Activated T-helper 1 cell treated with anti-CD3 and anti-CD28 coated beads, Interleukin-2, amount 50 U/mL, for 16 hours (primary cell): ENCODE measurements around the gene RTL3.
"Not testable (repeated sequence)": the region's sequence is repeated elsewhere in the genome, so short reads cannot be mapped to it uniquely, and the experiment has no call there.

Experiments
- DNase-seq, 2 donors: peaks; one replicate each; pipeline ENCODE4 v3.0.0-alpha.2; 2020; ENCODE audit warnings: low read depth in 1 of 2, low spot score in 1 of 2

RTL3 gene, protein sequence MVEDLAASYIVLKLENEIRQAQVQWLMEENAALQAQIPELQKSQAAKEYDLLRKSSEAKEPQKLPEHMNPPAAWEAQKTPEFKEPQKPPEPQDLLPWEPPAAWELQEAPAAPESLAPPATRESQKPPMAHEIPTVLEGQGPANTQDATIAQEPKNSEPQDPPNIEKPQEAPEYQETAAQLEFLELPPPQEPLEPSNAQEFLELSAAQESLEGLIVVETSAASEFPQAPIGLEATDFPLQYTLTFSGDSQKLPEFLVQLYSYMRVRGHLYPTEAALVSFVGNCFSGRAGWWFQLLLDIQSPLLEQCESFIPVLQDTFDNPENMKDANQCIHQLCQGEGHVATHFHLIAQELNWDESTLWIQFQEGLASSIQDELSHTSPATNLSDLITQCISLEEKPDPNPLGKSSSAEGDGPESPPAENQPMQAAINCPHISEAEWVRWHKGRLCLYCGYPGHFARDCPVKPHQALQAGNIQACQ

DNA sequence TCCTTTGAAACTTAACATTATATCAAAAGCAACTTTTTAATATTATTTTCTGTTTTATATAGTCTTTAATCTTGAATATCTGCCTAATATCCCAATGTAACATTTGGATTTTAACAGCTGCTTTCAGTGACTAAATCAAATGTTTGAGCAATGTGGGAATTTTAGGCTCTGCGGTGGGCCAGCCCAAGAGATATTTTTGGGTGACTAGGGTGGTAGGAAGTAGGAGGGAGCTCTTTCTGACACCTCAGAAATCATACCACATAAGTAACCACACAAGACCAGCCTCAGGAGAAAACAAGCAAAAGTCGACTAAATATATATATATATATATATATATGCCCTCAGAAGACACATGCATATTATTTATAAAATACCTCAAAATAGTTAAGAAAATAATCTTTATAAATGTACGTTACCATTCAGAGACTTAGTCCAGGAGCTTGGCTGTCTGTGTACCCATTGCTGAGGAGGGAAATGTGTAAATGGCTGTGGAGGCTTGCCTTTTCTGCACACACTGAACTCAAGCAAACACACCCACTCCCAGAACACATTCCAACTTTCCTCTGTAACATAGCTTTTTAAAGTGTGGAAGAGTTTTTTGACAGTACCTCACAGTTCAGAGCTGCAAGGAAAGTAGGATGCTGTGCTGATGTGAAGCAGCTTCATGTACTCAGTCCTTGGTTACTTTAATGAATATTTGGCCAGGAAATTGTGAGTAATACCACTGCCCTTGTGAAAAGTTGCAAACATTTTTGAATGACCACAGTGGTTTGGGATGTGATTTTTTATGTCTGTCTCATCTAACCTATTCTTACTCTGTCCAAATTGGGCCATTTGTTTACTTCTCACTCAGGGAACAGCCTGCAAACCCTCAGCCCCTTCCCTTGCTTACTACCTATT is at the start of gene RTL3:
Gene RTL3 (minus strand): TSS at position 484 of the 900 bp plus-strand sequence. CDS start 908 bp downstream, outside the sequence.
- no peak for DNase-seq

DNA sequence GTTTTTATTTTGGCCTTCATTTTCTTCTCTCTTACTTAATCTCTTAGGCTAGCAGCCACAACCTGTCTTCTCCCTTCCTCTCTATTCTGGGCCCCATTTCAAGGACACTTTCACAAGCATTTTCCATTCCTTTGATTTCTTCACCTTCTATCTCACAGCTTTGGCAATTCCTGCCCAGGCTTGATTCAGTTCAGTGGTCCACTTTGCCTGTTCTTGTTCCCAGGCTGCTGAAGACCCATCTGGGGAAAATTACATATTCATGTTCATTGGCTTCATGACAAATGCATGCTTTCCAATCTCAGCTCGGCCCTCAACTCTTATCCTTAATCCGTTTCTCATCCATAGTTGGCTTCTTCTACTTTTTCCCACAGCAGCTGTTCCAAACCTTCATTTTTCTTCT is 49.7 kb upstream of the RTL3 start:
- DNase-seq = no peak

DNA sequence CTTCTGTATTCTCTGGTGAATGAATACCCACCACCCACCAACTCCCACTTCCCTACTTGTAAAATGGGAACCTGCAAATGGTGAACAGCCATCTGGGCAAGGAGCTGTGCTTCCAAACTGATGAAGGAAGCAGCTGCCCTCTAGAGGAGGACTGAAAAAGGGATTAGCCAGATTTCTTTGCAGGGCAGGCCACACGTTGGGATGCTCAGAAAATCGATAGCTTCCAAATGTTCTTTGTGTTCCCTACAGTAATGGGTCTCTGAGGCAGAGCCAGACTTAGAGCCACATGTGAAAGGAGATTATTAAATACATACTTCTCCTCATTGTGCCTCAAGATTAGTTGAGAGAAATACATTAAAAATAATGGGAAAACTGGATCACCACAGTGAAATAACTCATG is 49.1 kb upstream of the RTL3 start:
- DNase-seq = no peak

DNA sequence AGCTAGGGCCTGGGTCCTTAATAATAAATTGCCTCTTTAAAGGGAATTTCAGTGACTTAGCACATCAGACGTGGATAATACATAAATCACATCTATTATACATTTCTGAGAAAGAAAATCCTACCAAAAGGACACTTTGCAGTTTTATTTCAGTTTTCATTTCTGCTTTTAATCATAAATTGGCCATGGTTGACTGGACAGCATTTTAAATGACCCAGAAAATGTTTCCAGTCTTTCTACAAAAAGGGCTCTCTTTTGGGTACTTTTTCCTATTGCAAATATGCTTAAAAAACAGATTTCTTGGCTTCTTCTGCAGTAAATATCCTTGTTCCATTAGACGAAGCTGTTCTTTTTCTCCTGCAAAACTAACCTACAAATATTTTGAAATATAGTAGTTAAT is 46.9 kb upstream of the RTL3 start:
- DNase-seq = no peak

DNA sequence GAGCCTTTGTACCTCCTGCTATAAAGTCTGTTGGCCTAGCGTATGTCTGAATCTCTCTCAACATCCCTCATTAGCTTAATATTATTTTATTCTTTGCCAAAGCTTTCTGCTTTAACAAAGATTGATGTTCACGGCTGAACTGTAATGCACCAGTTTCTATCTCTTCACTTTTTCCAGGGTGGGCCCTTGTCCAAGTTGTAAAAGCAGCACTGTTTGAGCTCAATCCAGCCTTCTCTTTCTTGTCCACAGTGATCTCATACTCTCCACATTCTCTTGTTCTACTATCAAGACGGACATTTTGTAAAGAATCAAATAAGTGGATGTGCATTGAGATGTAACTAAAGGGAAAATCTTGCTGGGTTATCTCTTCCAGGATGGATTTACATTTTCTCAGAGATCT is 34.4 kb upstream of the RTL3 start:
- no peak for DNase-seq

DNA sequence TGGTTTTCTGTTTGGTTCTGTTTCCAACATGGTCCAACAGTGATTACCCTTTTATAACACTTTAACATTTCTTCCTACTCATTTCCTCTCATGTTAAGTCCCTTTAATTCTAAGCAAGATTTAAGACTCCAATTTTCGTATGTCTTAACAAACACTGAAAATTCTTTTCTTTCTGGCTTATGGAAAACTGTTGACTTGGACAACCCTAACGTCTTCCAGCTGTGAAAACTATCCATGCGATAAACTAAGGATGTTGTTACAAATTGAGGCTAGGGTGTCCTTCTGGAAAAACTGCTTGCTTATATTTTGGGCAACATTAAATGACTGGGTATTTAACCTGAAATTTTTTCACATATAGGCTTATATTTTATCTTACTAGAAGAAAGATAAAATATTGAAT is 33.9 kb upstream of the RTL3 start:
- no peak for DNase-seq

DNA sequence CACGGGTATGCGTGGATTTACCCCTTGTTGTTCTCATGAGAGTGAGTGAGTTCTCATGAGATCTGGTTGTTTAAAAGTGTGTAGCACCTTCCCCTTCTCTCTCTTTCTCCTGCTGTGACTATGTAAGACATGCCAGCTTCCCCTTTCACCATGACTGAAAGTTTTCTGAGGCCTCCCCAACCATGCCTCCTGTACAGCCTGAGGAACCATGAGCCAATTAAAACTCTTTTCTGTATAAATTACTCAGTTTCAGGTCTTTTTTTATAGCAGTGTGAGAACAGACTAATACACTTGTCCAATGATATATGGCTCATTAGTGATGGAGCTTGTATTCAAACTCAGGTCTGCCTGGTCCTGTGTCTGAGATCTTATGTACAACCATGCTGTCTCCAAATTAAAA is 28.5 kb upstream of the RTL3 start:
- DNase-seq = no peak

DNA sequence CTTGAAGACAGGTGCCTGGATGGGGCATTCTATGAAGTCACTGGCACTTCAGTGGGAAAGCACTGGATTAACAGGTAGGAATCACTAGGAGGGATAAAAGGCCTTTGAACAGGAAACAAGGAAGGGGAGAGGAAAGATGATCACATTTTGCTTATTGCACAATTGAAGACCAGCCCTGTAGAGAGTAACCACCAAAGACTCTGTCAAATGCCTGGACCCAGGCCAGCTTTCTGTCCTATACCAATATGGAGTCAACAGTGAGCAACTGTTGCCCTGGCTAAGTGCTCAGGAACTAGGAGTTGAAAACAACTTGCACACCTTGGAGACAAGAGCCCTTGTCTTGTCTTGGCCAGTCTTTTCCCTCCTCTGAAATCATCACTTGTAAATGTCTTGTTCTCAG is 14.1 kb upstream of the RTL3 start:
- DNase-seq = no peak

DNA sequence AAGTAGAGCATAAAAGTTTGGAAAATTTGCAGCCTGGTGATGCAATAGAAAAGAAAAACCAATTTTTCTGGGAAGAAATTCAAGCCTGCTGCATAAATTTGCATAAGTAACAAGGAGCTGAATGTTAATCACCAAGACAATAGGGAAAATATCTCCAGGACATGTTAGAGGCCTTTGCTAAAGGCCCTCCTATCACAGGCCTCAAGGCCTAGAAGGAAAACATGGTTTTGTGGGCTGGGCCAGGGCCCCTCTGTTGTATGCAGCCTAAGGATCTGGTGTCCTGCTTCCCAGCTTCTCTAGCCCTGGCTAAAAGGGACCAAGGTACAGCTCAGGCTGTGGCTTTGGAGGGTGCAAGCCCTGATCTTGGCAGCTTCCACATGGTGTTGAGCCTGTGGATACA is 6.2 kb upstream of the RTL3 start:
- no peak for DNase-seq

DNA sequence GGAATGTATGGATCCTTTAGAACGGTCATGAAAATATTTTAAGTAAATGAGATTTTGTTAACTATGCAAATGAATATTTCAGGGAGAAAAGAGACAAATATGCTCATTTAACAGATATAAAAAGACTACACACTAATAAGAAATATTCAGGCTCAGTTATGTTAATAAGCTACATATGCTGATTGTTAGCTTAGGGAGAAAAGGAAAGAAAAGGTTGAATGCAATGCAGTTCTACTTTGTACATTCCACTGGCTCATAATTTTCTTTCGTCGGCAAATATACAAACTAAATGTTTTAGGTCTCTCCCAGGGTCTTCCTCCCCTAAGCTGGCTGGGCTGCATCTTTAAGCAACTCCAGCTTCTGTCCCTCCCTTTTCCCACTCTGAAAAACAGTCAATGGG is 2.7 kb upstream of the RTL3 start:
- DNase-seq = no peak

DNA sequence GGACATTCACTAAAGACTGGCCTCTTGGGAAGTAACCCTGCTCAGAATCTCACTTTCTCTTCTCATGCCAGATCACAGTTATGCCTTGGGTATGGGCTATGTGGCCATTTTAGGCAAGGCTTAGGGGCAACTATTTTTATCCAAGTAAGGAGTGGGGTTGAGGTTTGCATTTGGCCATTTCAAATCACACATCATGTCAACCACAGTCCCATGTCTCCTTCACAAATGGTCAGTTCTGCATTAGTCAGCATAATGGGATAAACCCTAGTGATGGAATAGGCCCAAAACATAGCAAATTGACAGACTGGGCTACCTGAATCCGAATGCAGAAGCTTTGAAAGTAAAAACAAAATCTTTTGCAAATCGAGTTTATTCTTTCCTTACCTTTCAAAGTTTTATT is 827 bp upstream of the RTL3 start:
- no peak for DNase-seq

DNA sequence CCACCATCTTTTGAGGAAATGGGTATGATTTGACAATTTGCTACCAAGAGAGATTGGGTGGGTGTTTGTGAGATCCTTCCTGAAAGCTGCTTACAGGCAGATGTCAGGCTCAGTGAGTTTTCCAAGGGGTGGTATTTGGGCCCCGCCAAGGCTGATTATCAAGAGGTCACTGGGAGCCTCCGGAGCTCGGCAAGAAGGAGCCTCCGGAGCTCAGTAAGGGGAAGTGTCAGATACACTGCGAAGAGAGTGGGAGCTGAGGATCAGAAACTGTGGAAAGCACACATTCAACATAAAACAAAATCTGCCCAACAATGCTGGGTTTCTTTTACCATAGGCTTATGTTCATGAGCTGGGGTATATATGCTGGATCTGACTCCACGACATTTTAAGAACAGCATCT is 714 bp downstream of the RTL3 start:
- DNase-seq = no peak

DNA sequence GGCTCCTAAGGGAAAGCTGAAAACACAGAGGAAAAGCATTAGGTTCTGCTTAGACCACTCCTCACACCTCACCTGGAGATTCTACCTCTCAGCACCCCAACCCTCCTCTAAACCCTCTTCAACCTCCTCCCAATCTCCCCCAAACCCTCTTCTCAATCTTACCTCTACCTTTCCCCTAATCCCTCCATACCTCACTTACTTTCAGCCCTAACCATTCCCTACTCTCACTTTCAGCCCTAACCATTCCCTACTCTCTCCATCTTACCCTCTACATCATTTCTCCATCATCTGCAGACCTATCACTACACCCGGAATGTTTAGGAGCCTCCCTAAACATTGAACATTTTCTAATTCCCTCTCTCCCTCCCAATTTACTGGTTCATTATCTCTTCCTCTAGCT is 3.5 kb downstream of the RTL3 start:
- DNase-seq = no peak

DNA sequence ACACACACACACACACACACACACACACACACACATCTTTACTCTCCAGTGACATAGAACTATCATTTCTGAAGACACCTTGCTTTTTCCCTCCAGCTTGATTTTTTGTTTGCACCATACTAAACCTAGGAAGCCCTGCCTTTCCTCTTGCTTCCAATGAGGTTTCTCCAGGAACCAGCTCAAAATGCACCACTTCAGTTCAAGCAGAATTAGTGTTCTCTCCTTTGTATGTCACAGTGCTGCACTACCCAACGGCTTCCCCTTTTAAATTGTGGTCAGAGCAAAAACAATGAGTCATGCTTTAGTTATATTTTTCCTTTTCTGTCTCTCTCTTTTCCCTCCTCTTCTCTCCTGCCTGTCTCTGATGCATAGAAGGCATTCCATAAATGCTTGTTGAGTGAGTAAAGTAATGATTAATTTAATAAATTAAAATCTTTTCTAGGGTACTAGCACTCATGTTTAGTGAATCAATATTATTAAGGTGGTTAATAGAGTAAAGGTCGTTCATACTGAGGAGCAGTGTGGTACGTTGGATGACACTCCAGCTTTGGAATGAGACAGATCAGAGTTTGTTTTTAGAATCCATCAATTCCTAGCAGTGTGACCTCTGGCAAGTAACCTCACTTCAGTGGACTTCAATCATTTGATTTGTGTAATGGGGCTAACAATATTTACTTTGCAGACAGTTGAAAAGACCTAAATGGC is 5.9 kb downstream of the RTL3 start:
- DNase-seq = no peak

DNA sequence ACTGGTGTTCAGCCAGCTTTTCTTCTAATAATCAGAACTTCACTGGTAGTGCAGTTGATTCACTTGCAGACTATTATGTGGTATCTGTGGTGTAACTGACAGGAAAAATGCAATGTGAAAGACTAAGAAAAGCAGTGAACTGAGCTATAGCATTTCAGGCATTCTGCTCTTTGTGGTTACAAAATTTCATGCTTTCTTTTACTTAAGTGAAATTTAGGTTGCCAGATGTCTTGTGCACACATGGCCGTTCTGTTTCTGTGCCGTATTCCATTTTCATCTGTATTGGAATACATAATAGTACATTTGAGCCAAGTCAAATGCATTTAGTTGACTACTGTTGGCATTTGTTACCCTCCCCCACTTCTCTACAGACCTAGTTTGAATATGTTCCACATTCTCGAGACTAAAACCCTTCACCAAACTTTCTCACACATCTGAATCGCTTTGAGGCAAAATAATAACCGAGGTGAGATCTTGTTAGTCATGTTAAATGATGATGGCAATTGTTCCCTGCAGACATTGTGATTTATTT is 8.2 kb downstream of the RTL3 start:
- DNase-seq = no peak

DNA sequence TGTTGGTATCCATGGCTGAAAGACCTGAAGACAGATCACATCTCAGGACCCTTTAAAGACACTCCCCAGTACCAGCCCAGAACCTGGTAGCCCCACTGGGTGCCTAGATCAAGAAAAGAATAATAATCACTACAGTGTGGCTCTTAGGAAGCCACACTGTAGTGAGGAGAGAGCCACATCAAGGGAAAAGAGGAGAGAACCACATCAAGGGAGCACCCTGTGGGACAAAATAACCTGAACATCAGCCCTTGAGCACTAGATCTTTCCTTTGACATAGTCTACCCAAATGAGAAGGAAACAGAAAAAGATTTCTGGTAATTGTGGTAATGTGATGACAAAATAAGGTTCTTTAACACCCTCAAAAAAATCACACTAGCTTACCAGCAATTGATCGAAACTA is 15.3 kb downstream of the RTL3 start:
- DNase-seq = no peak

DNA sequence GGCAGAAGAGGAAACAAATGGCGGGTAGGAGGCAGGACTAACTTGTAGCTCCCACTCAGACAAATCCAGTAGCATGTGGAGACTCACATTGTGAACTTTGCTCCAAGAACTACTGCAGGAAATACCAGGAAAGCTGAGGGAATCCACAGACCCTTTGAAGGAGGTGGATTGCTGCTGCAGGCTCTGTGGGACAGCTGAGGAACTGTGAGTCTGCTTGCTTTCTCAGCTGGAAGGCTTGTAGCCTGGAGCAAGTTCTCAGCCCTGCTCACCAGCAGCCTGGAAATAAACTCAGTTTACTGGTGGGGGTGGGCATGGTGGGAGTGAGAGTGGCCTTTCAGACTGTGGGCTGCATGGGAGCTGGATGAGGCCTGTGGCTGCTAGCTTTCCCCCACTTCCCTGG is 16.0 kb downstream of the RTL3 start:
- DNase-seq = no peak

DNA sequence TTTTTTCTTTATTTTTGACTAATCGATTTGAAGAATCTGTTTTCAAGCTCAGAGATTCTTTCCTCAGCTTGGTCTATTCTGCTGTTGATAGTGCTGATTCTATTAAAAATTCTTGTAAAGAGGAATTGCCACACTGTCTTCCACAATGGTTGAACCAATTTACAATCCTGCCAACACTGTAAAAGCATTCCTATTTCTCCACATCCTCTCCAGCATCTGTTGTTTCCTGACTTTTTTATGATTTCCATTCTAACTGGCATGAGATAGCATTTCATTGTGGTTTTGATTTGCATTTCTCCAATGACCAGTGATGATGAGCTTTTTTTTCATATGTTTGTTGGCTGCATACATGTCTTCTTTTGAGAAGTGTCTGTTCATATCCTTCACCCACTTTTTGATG is 23.0 kb downstream of the RTL3 start:
- not testable (repeated sequence) for DNase-seq

DNA sequence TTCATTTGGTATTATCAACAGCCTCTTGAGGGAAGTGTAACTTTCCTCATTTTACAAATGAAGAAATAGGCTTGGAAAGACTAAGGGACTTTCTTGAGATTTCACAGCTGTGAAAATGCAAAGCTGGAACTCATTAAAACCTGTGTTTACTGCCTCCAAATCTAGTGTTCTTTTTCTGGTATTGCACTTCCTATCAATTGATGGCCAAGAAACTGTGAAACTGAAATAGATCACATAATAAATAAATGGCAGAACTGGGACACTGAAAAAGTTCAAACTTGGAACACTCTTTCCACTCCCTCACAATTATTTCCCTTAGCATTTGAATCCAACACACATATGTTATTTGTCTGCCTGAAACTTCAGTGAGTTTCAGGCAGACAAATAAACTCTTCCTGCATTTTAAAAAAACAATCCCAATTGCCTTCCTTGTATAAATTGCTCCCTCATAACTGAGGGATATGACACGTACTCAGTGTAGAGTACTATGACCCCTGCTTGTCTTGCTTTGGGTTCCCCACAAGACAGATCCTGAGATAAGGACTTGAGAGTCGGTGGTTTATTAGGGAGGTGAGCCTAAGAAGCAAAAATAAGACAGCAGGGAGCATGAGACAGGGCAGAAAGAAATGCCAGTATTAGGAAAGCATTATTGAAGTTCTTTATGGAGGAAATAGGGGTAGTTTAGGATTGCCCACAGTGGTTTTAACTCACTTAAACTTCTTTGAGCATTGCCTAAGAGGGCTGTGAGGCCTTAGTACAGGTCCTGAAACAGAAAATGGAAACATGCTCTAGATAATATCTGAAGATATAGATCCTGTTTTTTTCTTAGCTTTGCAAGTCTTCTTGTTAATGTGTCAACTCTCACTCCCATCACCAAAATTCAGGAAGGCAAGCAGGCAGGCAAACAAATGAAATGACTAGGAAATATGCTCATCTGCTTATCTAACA is 33.9 kb downstream of the RTL3 start:
- no peak for DNase-seq

DNA sequence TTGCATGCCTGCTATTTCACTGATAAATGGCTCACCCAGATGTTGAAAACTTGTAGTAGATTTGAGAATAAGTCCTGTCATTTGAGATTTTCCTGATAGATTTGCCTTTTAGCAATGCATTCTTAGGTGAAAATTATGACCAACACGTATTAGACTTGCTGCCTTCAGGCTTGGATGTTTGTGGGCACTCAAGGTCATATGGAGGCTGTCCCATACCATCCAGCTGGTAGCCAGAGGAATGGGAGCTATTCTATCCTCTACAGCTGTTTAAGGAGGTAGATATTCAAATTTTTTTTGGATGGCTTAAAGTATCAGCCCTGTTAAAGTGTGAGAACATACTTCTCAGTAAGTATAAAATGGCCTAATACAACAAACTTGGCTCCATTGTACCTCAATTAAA is 34.7 kb downstream of the RTL3 start:
- no peak for DNase-seq
